HG03354 (cell line): ENCODE measurements around the gene ZNF85.
A peak's percentile ranks its signal among the peaks of the same experiment; 100 is the strongest.
"Not testable (repeated sequence)": the region's sequence is repeated elsewhere in the genome, so short reads cannot be mapped to it uniquely, and the experiment has no call there.

Source experiments
- ATAC-seq: cut with Tn5 transposase; IDR thresholded peaks from one replicate; pipeline ENCODE4 v1.9.1; 2021; ENCODE audit warnings: mild to moderate bottlenecking; ENCODE audit not compliant: unreplicated experiment, poor library complexity, severe bottlenecking

The ZNF85 gene

DNA sequence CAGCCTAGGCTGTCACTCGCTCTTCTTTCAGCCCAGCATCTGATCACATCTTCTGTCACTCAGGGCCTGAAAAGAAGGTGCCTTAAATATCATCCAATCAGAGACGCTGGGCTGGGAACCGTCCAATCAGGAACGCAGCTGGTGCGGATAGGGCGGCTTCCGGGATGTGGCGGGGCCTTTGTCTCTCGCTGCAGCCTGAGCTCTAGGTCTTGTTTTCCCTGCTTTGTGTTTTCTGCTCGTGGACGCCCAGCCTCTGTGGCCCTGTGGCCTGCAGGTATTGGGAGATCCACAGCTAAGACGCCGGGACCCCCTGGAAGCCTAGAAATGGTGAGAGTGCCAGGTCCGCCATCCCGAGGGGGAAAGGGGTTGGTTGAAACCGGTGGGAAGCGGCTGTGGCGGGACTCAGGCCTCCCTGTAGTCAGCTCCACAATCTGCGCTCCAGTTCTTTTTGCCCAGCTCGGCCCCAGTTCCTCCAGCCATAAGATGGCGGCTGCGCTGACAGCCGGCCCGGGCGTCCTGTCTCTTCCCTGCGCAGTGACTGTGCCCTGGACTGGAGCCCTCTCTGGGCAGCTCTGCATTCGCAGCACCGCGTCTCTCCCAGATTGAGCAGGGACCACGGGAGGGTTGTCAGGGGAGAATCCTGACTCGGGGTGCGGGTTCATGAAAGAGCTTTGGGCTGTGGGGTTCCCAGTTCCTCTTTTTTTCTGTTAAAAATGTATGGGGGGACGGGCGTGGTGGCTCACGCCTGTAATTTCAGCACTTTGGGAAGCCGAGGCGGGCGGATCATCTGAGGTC is at the start of gene ZNF85:
TSS of gene ZNF85 (plus strand) at position 175 of the 795 bp plus-strand sequence. CDS start at position 325, 150 bp downstream.
- peak; percentile 98 for ATAC-seq

DNA sequence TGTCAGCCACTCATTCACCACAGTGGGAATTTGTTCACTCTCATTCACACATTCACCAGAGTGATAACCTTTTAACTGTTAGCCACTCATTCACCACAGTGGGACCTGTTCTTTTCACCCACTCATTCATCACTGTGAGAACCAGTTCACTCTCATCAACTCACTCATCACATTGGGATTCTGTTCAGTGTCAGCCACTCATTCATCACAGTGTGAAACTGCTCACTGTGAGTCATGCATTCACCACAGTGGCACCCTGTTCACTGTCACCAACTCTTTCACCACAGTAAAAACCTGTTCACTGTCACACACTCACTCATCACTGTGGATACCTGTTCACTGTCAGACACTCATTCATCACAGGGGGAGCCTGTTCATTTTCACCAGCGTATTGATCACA is 43.5 kb upstream of the ZNF85 start:
- no peak for ATAC-seq

DNA sequence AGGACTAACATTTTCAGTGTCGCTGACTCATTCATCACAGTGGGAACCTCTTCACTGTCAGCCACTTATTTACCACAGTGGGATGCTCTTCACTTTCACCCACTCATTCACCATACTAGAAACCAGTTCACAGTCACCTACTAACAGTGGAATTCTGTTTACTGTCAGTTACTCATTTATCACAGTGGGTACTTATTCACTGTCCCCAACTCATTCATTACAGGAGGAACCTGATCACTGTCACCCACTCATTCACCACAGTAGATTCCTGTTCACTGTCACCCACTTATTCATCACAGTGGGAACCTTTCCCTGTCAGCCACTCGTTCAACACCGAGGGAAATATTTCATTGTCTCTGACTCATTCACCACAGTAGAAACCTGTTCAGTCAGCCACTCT is 10.1 kb upstream of the ZNF85 start:
- ATAC-seq: no peak

DNA sequence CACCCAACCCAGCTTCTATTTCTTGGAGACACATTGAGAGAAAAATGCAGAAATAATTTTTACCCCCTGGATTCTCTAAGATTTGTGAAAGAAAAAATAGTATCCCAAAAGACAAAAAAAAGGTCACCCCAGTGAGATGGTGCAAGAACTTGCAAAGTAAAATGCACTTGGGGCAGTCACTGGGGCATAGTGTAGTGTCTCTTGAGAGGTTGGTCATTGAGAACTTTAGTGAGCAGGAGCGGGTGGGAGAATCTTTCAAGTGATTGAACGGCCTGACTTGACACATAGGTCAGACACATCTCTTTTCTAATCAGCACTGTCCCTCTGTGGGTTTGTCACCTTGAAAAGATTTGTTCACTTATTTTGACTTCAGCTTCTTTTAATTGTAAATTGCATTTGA is 2.4 kb downstream of the ZNF85 start:
- ATAC-seq: no peak

DNA sequence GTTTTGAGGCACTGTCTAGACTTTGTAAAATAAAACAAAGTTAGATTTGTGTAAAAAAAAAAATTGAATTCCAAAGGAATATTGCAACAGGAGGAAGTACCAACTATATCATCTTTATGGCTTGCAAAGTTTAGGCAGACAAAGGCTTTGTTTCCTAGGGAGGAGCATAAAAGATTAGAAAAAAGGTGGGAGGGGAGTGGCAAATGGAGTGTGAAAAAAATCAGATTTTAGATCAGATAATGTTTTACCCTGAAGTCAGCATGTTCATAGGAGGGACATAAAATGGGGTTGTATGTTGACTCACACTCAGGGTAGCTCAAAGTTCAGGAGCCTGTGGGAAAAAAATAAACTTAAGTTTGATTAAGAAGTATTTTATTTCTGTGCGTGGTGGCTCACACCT is 3.7 kb downstream of the ZNF85 start:
- no peak for ATAC-seq

DNA sequence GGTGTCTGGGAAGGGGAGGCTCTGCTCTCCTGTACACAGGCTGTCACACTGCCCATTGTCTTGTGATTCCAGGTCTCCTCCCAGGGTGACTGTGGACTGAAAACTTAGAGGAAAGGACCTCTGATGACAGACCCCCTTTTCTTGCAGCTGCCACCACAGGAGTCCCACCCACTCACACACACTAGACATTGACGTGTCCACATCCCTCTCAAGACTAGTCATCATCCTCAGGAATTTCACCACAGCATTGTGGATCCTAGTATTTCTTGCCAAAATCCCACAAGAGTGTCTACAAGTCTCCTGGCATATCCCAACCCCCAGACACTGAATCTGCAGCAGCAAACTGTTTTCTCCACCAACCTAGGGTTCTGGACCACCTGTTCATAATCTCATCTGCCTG is 5.3 kb downstream of the ZNF85 start:
- no peak for ATAC-seq

DNA sequence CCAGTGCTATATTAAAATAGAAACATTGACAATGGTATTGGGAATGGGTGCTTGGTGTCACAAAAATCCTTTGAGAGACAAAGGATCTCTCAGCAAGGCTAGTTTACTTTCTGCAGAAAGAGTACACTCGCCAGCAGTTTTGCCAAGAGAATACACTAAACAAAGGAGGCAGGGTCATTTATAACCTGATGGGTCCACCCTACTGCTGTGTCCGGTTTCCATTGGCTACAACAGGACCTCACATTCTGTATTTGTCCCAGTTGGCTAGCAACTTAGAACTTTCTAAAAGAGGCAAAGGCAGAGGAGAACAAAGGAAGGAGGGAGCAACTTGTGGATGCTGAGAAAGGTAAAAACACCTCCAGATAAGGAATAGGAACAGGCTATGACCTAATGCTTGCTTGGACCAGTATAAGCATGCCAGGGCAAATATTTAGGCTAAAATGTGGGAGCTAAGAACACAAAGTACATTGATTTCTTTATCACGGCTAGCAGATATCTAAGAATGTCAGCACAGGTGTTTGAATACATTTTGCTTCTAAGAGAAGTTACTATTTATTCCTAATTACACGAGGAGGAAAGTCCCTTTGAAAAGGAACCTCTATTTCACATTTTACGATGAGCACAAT is 13.4 kb downstream of the ZNF85 start:
- ATAC-seq: not testable (repeated sequence)

DNA sequence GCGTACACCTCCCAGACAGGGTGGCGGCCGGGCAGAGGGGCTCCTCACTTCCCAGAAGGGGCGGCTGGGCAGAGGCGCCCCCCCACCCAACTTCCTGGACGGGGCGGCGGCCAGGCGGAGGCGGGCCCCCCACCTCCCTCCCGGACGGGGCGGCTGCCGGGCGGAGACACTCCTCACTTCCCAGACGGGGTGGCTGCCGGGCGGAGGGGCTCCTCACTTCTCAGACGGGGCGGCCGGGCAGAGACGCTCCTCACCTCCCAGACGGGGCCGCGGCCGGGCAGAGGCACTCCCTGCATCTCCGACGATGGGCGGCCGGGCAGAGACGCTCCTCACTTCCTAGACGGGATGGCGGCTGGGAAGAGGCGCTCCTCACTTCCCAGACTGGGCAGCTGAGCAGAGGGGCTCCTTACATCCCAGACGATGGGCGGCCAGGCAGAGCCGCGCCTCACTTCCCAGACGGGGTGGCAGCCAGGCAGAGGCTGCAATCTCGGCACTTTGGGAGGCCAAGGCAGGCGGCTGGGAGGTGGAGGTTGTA is 29.6 kb downstream of the ZNF85 start:
- ATAC-seq: not testable (repeated sequence)

DNA sequence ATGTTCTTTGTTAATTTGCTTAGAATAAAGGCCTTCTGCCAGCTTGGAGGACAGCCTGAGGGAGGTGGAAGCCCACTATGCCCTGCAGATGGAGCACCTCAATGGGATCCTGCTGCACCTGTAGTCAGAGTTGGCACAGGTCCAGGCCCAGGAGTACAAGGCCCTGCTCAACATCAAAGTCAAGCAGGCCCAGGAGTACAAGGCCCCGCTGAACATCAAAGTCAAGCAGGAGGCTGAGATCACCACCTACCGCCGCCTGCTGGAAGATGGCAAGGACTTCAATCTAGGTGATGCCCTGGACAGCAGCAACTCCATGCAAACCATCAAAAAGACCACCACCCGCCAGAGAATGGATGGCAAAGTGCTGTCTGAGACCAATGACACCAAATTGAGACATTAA is 41.7 kb downstream of the ZNF85 start:
- ATAC-seq: no peak

DNA sequence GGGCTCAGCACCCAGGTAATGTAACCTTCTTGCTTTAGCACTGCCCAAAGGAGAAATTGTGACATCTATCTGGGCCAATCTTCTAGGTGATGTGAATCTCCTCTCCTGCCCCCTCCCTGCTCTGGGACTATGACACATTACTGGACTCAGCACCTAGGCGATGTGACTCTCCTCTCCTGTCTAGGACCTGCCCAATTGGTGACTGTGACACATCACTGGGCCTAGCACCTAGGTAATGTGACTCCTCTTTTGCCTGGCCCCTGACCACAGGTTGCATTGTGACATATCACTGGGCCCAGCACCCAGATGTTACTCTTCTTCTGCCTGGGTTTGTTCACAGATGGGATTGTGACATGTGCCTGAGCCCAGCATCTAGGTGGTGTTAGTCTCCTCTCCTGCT is 45.0 kb downstream of the ZNF85 start:
- no peak for ATAC-seq

DNA sequence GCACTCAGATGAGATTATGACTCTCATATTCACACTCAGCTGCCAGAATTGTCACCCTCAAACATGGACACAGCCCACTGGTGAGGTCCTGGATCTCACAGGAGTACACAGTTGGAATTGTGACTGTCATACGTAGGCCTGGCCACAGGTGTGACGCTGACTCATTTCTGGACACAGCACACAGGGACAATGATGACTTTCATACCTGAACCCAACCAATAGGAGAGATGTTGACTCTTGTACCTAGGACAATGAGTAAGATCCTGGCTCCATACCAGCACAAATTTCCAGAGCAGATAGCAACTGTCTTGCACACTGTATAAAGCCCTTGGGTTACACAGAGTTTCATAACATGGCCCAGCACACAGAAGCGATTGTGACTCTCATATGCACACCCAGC is 46.4 kb downstream of the ZNF85 start:
- no peak for ATAC-seq

DNA sequence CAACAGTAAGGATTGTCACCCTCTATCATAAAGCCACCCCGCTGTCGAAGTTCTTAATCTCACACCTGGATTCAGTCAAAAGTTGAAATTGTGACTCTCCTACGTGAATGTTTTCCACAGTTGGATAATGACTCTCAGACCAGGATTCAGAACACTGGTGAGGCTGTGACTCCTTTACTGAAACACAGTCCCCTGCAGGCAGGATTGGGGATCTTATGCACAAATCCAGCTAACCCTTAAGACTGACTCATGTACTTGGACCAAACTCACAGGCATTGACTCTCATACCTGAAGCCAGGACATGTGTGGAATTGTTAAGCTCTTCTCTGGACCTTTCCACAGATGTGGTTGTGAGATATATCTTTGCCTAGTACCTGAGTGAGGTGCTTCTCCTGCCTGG is 46.8 kb downstream of the ZNF85 start:
- ATAC-seq: no peak

DNA sequence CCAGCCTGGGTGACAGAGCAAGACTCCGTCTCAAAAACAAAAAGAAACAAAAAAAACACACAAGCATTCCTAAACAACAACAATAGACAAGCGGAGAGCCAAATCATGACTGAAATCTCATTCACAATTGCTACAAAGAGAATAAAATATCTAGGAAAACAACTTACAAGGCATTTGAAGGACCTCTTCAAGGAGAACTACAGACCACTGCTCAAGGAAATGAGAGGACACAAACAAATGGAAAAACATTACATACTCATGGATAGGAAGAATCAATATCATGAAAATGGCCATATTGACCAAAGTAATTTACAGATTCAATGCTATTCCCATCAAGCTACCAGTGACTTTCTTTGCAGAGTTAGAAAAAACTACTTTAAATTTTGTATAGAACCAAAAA is 69.7 kb downstream of the ZNF85 start:
- not testable (repeated sequence) for ATAC-seq

DNA sequence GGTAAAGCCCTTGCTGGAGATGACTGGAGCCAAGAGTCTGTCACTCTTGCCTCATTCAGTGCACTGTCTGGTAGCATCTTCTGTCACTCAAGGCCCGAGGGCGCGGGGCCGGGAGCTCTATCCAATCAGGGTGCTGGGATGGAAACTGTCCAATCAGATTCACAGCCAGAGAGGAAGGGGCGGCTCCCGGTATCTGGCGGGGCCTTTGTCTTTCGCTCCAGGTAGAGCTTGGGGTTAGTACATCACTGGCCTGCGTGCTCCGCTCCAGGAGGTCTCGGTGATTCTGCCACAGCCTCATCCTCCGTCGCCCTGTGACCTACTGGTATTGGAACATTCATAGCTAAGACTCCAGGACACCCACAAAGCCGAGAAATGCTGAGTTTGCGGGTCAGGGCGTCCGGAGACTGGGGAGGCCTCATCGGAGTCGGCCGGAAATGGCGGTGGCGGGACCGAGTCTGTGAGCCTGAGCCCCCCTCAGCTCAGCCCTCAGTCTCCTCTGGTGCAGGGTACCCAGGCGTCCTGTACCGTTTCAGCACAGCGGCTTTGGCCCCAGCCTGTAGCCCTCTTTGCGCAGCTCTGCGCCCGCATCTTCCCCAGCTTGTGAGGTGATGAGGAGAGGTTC is 76.8 kb downstream of the ZNF85 start:
- ATAC-seq: peak; percentile 100
